GM21723 (cell line): ENCODE results near the gene RUBCNL.
A peak's percentile ranks its signal among the peaks of the same experiment; 100 is the strongest.
"Not testable (repeated sequence)": the region's sequence is repeated elsewhere in the genome, so short reads cannot be mapped to it uniquely, and the experiment has no call there.

Source experiments
- ATAC-seq: cut with Tn5 transposase; IDR thresholded peaks from one replicate; pipeline ENCODE4 v1.9.1; 2021; ENCODE audit warnings: mild to moderate bottlenecking, moderate library complexity; ENCODE audit not compliant: unreplicated experiment

RUBCNL gene

GRCh38 chr13:46374710-46375109, 12.3 kb downstream of the RUBCNL start:
- ATAC-seq = no peak

GRCh38 chr13:46373623-46374022, 13.4 kb downstream of the RUBCNL start:
- no peak for ATAC-seq

- ATAC-seq = not testable (repeated sequence)
These were observed 14.1 kb downstream of the RUBCNL start for GRCh38 chr13:46372938-46373337.

- no peak for ATAC-seq
These were observed 15.0 kb downstream of the RUBCNL start for GRCh38 chr13:46372071-46372470.

- ATAC-seq = peak; percentile 71
These were observed 17.4 kb downstream of the RUBCNL start for GRCh38 chr13:46369506-46370277.

GRCh38 chr13:46367617-46368327, 19.3 kb downstream of the RUBCNL start:
- ATAC-seq = no peak

- no peak for ATAC-seq
These were observed 25.6 kb downstream of the RUBCNL start for GRCh38 chr13:46361276-46361934.

- ATAC-seq = no peak
These were observed 26.4 kb downstream of the RUBCNL start for GRCh38 chr13:46360604-46361003.

GRCh38 chr13:46359714-46360113, 27.3 kb downstream of the RUBCNL start:
- ATAC-seq = no peak

- ATAC-seq = no peak
These were observed 31.0 kb downstream of the RUBCNL start for GRCh38 chr13:46355901-46356590.

- no peak for ATAC-seq
These were observed 32.0 kb downstream of the RUBCNL start for GRCh38 chr13:46355088-46355468.

GRCh38 chr13:46354156-46355087, 32.6 kb downstream of the RUBCNL start:
- ATAC-seq = peak; percentile 62

GRCh38 chr13:46352805-46353204, 34.2 kb downstream of the RUBCNL start:
- ATAC-seq = no peak

- no peak for ATAC-seq
These were observed 37.0 kb downstream of the RUBCNL start for GRCh38 chr13:46350003-46350402.

- no peak for ATAC-seq
These were observed 38.1 kb downstream of the RUBCNL start for GRCh38 chr13:46348961-46349360.

GRCh38 chr13:46347277-46347676, 39.8 kb downstream of the RUBCNL start:
- no peak for ATAC-seq

GRCh38 chr13:46345866-46346265, 41.2 kb downstream of the RUBCNL start:
- no peak for ATAC-seq

GRCh38 chr13:46345398-46345797, 41.7 kb downstream of the RUBCNL start:
- no peak for ATAC-seq

GRCh38 chr13:46343279-46343994, 43.6 kb downstream of the RUBCNL start:
- no peak for ATAC-seq

- no peak for ATAC-seq
These were observed 44.5 kb downstream of the RUBCNL start for GRCh38 chr13:46342538-46342937.
